Right ventricle myocardium superior (tissue), 1 donor: ENCODE data around the gene GIPR. TPM values are rescaled to one million over a fixed set of nuclear protein-coding genes. Genes with fewer than 3 reads are reported as not detected.
"Not testable (repeated sequence)": the region's sequence is repeated elsewhere in the genome, so short reads cannot be mapped to it uniquely, and the experiment has no call there.

Source experiments
- ATAC-seq: fragments of 200-7000 bp; cut with Tn5 transposase; one replicate; pipeline ENCODE4 v1.9.1; 2020; ENCODE audit warnings: mild to moderate bottlenecking; ENCODE audit not compliant: poor library complexity
- DNase-seq: peaks from one replicate; pipeline ENCODE4 v3.0.0-alpha.2; 2020
- intact Hi-C: fragments of 100-400 bp; cut with DNase I; formaldehyde crosslinking; loops from one replicate; pipeline ENCODE4 v1.11.2; 2022
- microRNA-seq: library from miRNA; unstranded; fragments of <30 nt; microRNA quantifications from one replicate; pipeline ENCODE4 v1.2.0, GENCODE V29; 2020
- total RNA-seq: library from RNA; stranded (reverse); fragmentation: NEBNext Ultra II Directional; extraction: Animal tissue kit (Norgen Biotek cat#: 25700); gene quantifications from one replicate; pipeline ENCODE4 v1.2.1, GENCODE V29; 2021
- donor health status: DM: no; HTN: yes; CAD: no; lungs with severe emphysema.

Gene GIPR
- total RNA-seq, 1 donor from 2014 or later = 3.8 TPM

GRCh38 chr19:45716359-45717130 is 48.5 kb downstream of the GIPR start:
- intact Hi-C loops = loop anchor here (5.0 kb wide), 1 partner anchor 51 kb away; the partner anchor contains the start of gene SIX5
- ATAC-seq = peak; percentile 2
- no peak for DNase-seq

GRCh38 chr19:45717131-45717982 is 49.3 kb downstream of the GIPR start:
- intact Hi-C loops = loop anchor here (5.0 kb wide), 1 partner anchor 50 kb away; the partner anchor contains the start of gene SIX5

GRCh38 chr19:45717983-45718650 is 50.1 kb downstream of the GIPR start:
- intact Hi-C loops = loop anchor here (5.0 kb wide), 1 partner anchor 49 kb away; the partner anchor contains the start of gene SIX5
- no peak for DNase-seq
- ATAC-seq = peak; percentile 2

More at GRCh38 chr19:45717131-45717982, 49.3 kb downstream of the GIPR start:
- peak; percentile 97 for ATAC-seq
- DNase-seq = peak; percentile 99

GRCh38 chr19:45720065-45720464 is 52.0 kb downstream of the GIPR start:
- ATAC-seq, DNase-seq, intact Hi-C loops: not testable (repeated sequence)

- intact Hi-C loops, ATAC-seq, DNase-seq: not testable (repeated sequence)
Observed at GRCh38 chr19:45728683-45729082, 60.7 kb downstream of the GIPR start.

- ATAC-seq = no peak
- intact Hi-C loops = no loop called here
Observed at GRCh38 chr19:45729800-45730290, 61.8 kb downstream of the GIPR start.

GRCh38 chr19:45730368-45731288 is 62.6 kb downstream of the GIPR start, which contains the start of gene FBXO46:
FBXO46 (minus strand) TSS chr19:45730896; CDS start chr19:45713495, 17,401 bp downstream.
- ATAC-seq = peak; percentile 99
- DNase-seq = peak; percentile 96
- intact Hi-C loops = no loop called here

More at GRCh38 chr19:45729800-45730290, 61.8 kb downstream of the GIPR start:
- DNase-seq = no peak

Small RNAs within 50 kb of the gene (microRNA-seq; reads per million reads assigned to microRNA genes)
- gene MIR330 (49.5 reads per million, percentile 47 among the genes with 10 or more reads in this experiment), gene MIR642A (not detected), gene MIR642B (not detected)

Other genes starting within 250 kb of the GIPR start
- gene ERCC1, start 244.3 kb upstream of the GIPR start, total RNA-seq = 163 TPM
- 0.51 TPM for gene FOSB, start 200.2 kb upstream of the GIPR start, total RNA-seq
- gene RTN2, start 171.2 kb upstream of the GIPR start, total RNA-seq = 29.9 TPM
- gene PPM1N, start 169.8 kb upstream of the GIPR start, total RNA-seq = 0.75 TPM
- gene VASP, start 160.7 kb upstream of the GIPR start, total RNA-seq = 42.9 TPM
- gene OPA3, start 83.4 kb upstream of the GIPR start, total RNA-seq = 22.8 TPM
- gene GPR4, start 66.0 kb upstream of the GIPR start, total RNA-seq = 5.3 TPM
- gene EML2, start 28.8 kb upstream of the GIPR start, total RNA-seq = 30.6 TPM
- gene SNRPD2, start 23.7 kb downstream of the GIPR start, total RNA-seq = 251 TPM
- gene QPCTL, start 24.4 kb downstream of the GIPR start, total RNA-seq = 1.6 TPM
- gene FBXO46, start 62.7 kb downstream of the GIPR start, total RNA-seq = 14.5 TPM
- gene MEIOSIN, start 65.2 kb downstream of the GIPR start, total RNA-seq = not detected
- 22.0 TPM for gene SIX5, start 101.0 kb downstream of the GIPR start, total RNA-seq
- 237 TPM for gene DMPK, start 114.3 kb downstream of the GIPR start, total RNA-seq
- 57.2 TPM for gene DMWD, start 124.6 kb downstream of the GIPR start, total RNA-seq
- 0.08 TPM for gene RSPH6A, start 147.1 kb downstream of the GIPR start, total RNA-seq
- gene SYMPK, start 194.9 kb downstream of the GIPR start, total RNA-seq = 29.6 TPM
- not detected for gene FOXA3, start 196.1 kb downstream of the GIPR start, total RNA-seq
- 20.0 TPM for gene IRF2BP1, start 217.9 kb downstream of the GIPR start, total RNA-seq
- gene MYPOP, start 234.4 kb downstream of the GIPR start, total RNA-seq = 15.2 TPM
- not detected for gene NANOS2, start 246.6 kb downstream of the GIPR start, total RNA-seq